Testis (tissue), 2 donors: ENCODE data around the gene NOC3L.

Experiments
- CTCF ChIP-seq, 3 experiments: fragments of 450-650 bp in 2 of 3; fragments of 200-600 bp in 1 of 3; sonication (generic) in 1 of 3; IDR thresholded peaks; one replicate each; pipeline ENCODE4 v1.5.1; 2016 to 2019; ENCODE audit warnings: antibody characterized with exemption in 3 of 3, mild to moderate bottlenecking in 2 of 3, moderate library complexity in 1 of 3
- POLR2A ChIP-seq: fragments of 450-650 bp; IDR thresholded peaks from one replicate; pipeline ENCODE4 v1.6.1; 2017; ENCODE audit warnings: antibody characterized with exemption, mild to moderate bottlenecking, moderate library complexity

GRCh38 chr10:94366382-94366781, 3.6 kb upstream of the NOC3L start:
- TF ChIP-seq POLR2A (no peak), CTCF (IDR thresholded peaks at IDR 0.05) (no peak)
